GM18870 (cell line): ENCODE measurements around the gene PIGC.

Experiments
- ATAC-seq: cut with Tn5 transposase; IDR thresholded peaks from one replicate; pipeline ENCODE4 v1.9.1; 2021; ENCODE audit warnings: moderate library complexity; ENCODE audit not compliant: unreplicated experiment

Gene PIGC

DNA sequence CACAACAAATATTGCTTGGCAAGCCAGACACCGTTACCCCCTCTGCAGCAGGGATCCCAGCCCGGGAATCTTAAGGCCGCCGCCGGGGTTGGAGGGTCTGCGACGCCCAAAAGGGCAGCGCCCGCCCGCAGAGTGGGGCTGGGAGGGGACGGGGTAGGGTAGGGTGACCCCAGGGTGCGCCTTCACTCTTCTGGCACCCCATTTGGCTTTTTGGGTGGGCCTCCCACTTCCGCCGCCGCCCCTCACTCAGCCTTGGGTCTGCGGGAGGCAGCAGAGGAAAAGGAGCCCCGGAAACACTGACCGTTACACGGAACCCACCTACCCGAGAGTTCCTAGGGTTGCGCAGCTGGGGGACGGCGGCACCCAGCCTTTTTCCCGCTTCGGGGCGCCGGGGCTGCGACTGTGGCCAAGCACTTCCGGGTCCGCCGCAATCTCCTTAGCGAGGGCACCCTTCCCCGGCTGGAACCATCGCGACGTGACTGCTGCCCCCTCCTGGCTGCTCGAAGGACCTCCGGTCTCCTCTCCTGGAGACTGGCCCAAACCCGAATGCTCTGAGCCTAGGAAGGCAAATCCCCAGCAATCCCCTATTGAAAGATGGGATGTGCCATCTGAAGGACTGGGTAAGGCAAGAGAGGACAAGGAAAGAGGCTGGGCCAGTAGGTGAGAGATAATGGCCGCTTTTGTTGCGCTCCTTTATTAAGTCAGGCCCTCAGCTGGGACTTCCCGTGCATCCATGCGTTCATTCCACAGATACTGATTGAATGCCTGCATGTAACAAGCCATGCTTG is at the start of gene PIGC:
Gene PIGC (minus strand): TSS at position 404 of the 788 bp plus-strand sequence. CDS start 1,447 bp downstream, outside the sequence.
- peak; percentile 92 for ATAC-seq

DNA sequence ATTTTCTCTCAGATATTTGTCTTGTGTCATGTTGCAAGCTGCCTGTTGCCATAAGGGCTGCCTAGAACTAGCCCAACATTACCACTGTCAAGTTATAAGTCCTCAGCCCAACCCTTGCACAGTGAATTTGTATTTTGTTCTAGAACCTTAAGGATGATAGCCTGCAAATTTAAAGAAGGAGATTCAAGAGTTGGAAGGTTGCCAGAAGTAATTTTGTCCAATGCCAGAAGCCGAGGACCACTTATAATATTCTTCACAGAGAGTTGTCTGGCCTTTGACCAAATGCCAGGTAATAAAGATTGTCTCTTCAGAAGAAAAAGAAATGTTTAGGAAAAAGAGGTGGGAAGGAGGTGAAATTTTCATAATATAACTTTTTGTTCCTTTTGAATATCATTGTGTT is 48.6 kb upstream of the PIGC start:
- no peak for ATAC-seq

DNA sequence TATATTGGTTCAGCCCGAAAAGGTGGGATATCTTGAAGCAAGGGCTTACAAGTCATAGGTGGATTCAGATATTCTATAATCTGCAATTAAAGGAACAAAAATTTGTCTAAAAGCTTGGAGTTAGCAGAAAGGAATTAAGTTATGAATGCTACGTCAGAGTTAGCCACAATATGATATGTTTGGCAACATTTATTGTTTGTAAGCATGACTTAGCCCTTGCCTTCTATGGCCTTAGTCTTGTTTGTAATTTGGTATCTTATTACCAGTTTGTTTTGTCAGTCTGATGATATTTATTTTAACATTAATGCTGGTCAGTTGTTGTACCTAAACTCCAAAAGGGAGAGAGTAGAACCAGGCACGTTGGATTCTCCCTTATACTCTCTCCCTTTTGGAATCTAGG is 46.0 kb upstream of the PIGC start:
- no peak for ATAC-seq

- no peak for ATAC-seq
These were observed 44.5 kb upstream of the PIGC start for GRCh38 chr1:172488393-172488792.

DNA sequence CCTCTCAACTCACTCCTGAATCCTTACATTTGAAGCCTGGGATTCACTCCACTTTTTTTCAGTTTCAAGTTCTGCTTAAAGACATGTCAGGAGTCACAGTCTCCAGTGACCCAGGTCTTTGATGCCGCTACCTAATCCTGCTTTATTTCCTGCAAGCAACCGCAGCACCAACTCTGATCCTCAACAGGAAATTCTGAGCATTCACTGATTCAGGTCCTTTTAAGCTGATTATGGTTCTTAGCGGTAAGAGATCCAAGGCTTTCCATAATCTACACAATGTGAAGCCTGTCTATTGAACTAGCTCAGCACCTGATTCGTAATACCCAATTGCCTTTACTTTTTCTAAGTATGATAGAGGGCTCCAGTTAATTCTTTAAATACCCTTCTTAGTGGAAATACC is 43.7 kb upstream of the PIGC start:
- no peak for ATAC-seq

- no peak for ATAC-seq
These were observed 43.1 kb upstream of the PIGC start for GRCh38 chr1:172486805-172487454.

DNA sequence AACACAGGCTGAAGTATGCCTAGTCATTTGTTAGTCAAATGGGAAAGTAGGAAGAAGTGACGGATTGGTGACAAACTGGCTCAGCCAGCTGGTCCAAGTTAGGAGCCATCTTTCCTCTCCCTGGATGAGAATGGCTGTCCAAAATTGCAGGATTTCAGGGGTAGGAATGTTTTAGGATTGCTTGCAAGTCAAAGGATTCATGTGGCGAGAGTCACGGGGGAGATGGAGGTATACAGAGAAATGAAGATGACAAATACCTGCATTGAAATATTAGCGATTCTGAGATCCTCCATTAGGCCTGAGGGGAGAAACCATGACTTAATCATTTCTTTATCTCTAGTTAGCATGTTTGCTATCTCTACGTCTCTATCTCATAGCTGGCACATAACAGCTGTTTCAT is 41.8 kb upstream of the PIGC start:
- ATAC-seq = no peak

DNA sequence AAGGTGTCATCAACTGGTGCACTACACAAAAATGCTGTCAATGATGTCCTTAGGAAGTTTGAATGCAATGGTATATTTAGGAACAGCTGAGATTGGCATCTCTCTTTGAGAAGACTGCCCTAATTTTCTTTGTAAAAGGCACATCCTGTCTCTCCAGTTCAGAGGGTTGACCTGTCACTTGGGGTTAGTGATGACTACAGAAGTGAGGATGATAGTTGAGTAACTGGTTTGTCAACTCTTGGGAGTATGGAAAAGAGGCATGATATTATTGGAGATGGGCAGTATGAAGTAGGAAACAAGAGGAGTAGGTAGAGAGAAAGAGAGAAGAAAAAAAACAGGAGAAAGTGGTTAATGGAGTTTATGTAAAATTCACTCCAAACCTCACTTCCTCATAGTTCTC is 40.4 kb upstream of the PIGC start:
- no peak for ATAC-seq

DNA sequence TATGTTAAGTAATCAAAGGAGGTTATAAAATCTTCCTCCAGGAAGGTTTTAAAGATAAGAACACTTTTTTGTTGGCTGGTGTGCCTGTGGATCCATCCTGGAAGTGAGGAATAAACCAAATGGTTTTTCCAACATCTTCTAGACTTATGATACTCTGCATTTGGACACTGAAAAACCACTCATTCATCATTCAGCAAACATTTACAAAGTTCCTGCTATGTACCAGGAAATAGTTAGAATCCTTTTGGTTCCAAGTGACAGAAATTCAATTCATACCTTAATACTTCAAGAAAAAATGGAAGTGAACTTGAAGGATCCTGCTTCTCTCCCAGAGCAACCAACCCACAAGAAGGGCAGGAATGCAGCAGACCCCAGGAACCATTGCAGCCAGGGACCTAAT is 39.6 kb upstream of the PIGC start:
- ATAC-seq = no peak

DNA sequence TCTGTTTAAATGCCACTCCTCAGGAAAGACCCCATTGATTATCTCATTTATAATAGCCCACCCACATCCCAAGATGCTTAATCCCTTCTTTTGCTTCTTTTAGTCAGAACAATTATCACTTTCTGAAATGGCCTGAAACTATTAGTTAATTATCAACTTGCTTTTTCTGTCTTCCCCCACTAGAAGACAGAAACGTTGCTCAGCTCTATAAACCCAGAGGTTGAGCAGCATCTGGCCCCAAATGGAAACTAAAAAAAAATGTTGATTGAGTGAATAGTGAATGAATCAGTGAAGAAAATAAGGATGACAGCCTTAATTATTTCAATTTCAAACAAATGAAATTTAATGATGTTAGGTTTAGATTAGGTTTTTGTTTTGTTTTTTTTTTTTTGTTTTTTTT is 38.2 kb upstream of the PIGC start:
- ATAC-seq = no peak

DNA sequence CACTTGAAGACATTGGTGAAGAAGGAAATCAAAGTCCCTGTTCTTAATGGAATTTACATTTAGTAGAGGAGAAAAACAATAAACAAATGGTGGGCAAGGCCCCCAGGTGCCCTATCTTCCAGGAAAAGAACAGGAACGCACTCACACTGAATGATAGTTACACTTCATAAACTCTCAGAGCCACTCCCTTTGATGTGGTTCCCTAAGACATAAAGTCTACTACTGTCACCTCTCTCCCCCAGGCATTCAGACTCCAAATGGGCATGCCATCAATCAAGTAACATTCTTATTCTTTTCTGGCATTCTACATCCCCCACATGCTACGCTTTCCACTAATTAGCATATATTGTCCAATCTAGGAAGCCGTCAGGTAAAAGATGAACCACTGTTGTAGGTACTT is 36.6 kb upstream of the PIGC start:
- ATAC-seq = no peak

GRCh38 chr1:172478485-172478884 is 34.6 kb upstream of the PIGC start:
- ATAC-seq = no peak

GRCh38 chr1:172477741-172478140 is 33.9 kb upstream of the PIGC start:
- no peak for ATAC-seq

- no peak for ATAC-seq
These were observed 33.3 kb upstream of the PIGC start for GRCh38 chr1:172477216-172477615.

- ATAC-seq = no peak
These were observed 32.4 kb upstream of the PIGC start for GRCh38 chr1:172476218-172476811.

- no peak for ATAC-seq
These were observed 30.0 kb upstream of the PIGC start for GRCh38 chr1:172473842-172474241.

GRCh38 chr1:172473302-172473701 is 29.4 kb upstream of the PIGC start:
- no peak for ATAC-seq

DNA sequence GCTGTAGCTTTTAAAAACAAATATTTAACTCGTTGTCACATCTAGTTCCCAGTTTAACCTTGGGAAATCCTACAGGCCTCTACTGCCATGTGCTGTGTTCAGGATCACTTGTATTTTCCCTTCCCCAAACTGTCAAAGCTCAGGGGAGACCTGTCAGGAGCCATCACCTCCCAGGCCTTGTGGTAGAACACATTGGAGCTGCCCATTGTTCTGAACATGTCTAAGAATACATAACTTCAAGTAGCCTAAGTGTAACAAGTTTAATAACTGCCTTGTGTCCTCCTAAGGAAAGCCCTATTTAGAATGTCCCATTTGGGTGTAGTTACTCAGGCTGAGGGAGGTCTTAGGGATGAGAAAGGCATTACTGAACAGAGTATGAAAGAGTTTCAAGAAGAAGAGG is 28.6 kb upstream of the PIGC start:
- ATAC-seq = no peak

GRCh38 chr1:172471666-172472065 is 27.8 kb upstream of the PIGC start:
- no peak for ATAC-seq

DNA sequence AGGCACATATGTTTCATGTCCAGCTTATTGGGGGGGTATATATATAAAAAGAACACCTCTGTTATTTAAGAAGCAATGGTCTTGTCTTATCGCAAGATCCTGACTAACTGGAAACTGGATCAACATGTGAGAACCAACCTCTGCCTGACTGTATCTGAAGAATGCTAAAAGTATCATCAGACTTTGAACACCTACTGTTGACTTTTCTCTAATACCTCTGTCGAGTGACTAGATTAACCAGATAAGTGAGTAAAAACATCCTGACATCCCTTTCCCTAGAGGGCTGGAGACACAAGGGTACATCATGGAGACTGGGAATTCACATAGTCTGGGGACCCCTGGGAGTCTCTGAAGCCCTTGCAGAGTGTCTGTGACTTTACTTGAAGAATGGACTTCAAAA is 26.3 kb upstream of the PIGC start:
- no peak for ATAC-seq

DNA sequence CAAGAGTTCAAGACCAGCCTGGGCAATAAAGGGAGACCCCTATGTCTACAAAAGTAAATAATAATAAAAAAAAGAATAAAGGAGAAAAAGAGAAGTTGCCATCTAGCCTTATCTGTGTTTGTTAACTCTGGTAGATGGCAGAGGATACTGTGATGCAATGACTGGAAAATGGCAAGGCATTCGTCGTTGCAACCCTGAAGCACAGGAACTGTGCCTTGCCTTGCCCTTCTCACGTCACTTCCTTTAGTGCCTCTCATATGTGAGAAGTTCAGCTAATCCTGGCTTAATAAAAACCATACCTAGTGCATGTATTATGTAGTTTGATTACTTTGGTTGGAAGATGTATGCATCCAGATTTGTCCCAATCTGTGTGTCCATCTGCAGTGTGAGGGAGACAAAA is 25.8 kb upstream of the PIGC start:
- ATAC-seq = no peak

GRCh38 chr1:172468296-172468695 is 24.4 kb upstream of the PIGC start:
- ATAC-seq = no peak
